HepG2 (cell line): ENCODE results near the gene LTV1. TPM values are rescaled to one million over a fixed set of nuclear protein-coding genes. Genes with fewer than 3 reads are reported as not detected.

Source experiments
- ATAC-seq: fragments of 200-7000 bp; cut with Tn5 transposase; 3 replicates; pipeline ENCODE4 v1.9.1; 2020; ENCODE audit warnings: mild to moderate bottlenecking, moderate library complexity
- BruUV-seq: library from RNA; stranded (reverse); fragments of 400-500 nt; replicated peaks from 2 replicates; lab custom pipeline; 2021; lab: Mats Ljungman, UMichigan
- CTCF ChIA-PET: fragments of 300-600 bp; formaldehyde crosslinking; extraction: SDS; loops from one replicate; lab custom pipeline; 2021; ENCODE audit warnings: low total read pairs, inconsistent platforms, low intra/inter-chr PET ratio; lab: Yijun Ruan, JAX
- POLR2A ChIA-PET: fragments of 350-600 bp; sonication (Branson Sonifier 250); formaldehyde crosslinking; loops from one replicate; lab custom pipeline; 2020; ENCODE audit warnings: antibody characterized with exemption, inconsistent platforms; lab: Yijun Ruan, JAX
- DNase-seq: peaks from one replicate; pipeline ENCODE4 v3.0.0-alpha.2; 2015; ENCODE audit warnings: low spot score
- FAIRE-seq: peaks from 3 replicates; lab custom pipeline; 2011; peaks lifted over from hg19 to GRCh38; lab: Jason Lieb, UNC
- H2AFZ ChIP-seq: one replicate; pipeline ENCODE4 v1.6.1; 2011; ENCODE audit warnings: low read length, inconsistent platforms
- H3K27ac ChIP-seq: fragments of 300-600 bp; 3 replicates; pipeline ENCODE4 v1.8.0; 2011; ENCODE audit warnings: mixed run types, mild to moderate bottlenecking, mixed read lengths, low read length, inconsistent platforms; ENCODE audit not compliant: insufficient read depth; ENCODE audit errors: extremely low read length
- H3K27me3 ChIP-seq, 2 experiments: fragments of 200-600 bp in 1 of 2; 2 replicates in 1 of 2; 3 replicates in 1 of 2; pipeline versions ENCODE4 v1.6.0 to v1.8.0; 2011; ENCODE audit warnings: low read length in 2 of 2, mild to moderate bottlenecking in 2 of 2, moderate library complexity in 2 of 2, inconsistent platforms in 1 of 2; ENCODE audit not compliant: insufficient read depth in 2 of 2, control insufficient read depth in 1 of 2
- H3K36me3 ChIP-seq, 2 experiments: fragments of 200-600 bp in 1 of 2; replicated peaks in 1 of 2; 2 replicates in 1 of 2; 3 replicates in 1 of 2; pipeline versions ENCODE4 v1.5.1 to v1.8.0; 2011; ENCODE audit warnings: low read length in 2 of 2, inconsistent platforms in 1 of 2; ENCODE audit not compliant: insufficient read depth in 2 of 2, control insufficient read depth in 1 of 2
- H3K4me1 ChIP-seq: 2 replicates; pipeline ENCODE4 v1.5.1; 2012; ENCODE audit warnings: low read length, inconsistent platforms; ENCODE audit not compliant: insufficient read depth
- H3K4me2 ChIP-seq: 2 replicates; pipeline ENCODE4 v1.6.0; 2011; ENCODE audit warnings: low read depth, low read length, inconsistent platforms
- H3K4me3 ChIP-seq, 3 experiments: fragments of 200-600 bp in 1 of 3; sonication (generic), shearing (Covaris generic) in 1 of 3; replicated peaks in 1 of 3; 2 replicates each; pipeline ENCODE4 v1.5.1; 2011 to 2016; ENCODE audit warnings: low read length in 3 of 3, inconsistent platforms in 2 of 3, low read depth in 2 of 3, mild to moderate bottlenecking in 2 of 3, control low read depth in 1 of 3, mixed read lengths in 1 of 3; ENCODE audit not compliant: insufficient read depth in 1 of 3
- H3K79me2 ChIP-seq: one replicate; pipeline ENCODE4 v1.6.1; 2011; ENCODE audit warnings: low read length, inconsistent platforms; ENCODE audit not compliant: insufficient read depth
- H3K9ac ChIP-seq: 2 replicates; pipeline ENCODE4 v1.6.0; 2011; ENCODE audit warnings: mild to moderate bottlenecking, low read depth, low read length, inconsistent platforms; ENCODE audit not compliant: insufficient read depth
- H3K9me3 ChIP-seq: 2 replicates; pipeline ENCODE4 v1.5.1; 2012; ENCODE audit warnings: mild to moderate bottlenecking, low read length
- H4K20me1 ChIP-seq: 2 replicates; pipeline ENCODE4 v1.6.0; 2011; ENCODE audit warnings: inconsistent platforms, mild to moderate bottlenecking, low read length, moderate library complexity; ENCODE audit not compliant: insufficient read depth
- ATF4 ChIP-seq, 2 experiments: fragments of 450-650 bp in 1 of 2; sonication (generic) in 1 of 2; formaldehyde crosslinking; IDR thresholded peaks; 2 replicates each; pipeline versions ENCODE4 v1.5.0 to v1.8.0; 2020 to 2022; ENCODE audit warnings: mild to moderate bottlenecking in 1 of 2, missing genetic modification reagents in 1 of 2
- CEBPB ChIP-seq: IDR thresholded peaks from 2 replicates; pipeline ENCODE4 v1.6.1; 2011; ENCODE audit warnings: low read depth, low read length, improper control_type of control experiment, borderline replicate concordance
- CEBPG ChIP-seq: IDR thresholded peaks from 2 replicates; pipeline ENCODE4 v1.6.1; 2016
- KDM4B ChIP-seq: sonication (generic); formaldehyde crosslinking; IDR thresholded peaks from 2 replicates; pipeline ENCODE4 v1.4.0; 2020; ENCODE audit warnings: missing genetic modification reagents
- MLXIP ChIP-seq: sonication (generic); formaldehyde crosslinking; IDR thresholded peaks from 2 replicates; pipeline ENCODE4 v1.9.0; 2021; ENCODE audit warnings: missing genetic modification reagents, borderline replicate concordance
- YEATS4 ChIP-seq: sonication (generic); formaldehyde crosslinking; IDR thresholded peaks from 2 replicates; pipeline ENCODE4 v1.4.0; 2020; ENCODE audit warnings: missing genetic modification reagents, borderline replicate concordance
- ZNF724P ChIP-seq: sonication (generic); formaldehyde crosslinking; IDR thresholded peaks from 2 replicates; pipeline ENCODE4 v1.8.0; 2022; ENCODE audit warnings: missing genetic modification reagents, borderline replicate concordance
- WGBS: methylation state at CpG from one replicate; pipeline ENCODE4 v1.1.6; 2017; ENCODE audit warnings: low lambda C conversion rate; 5-methylcytosine and 5-hydroxymethylcytosine counted together
- in situ Hi-C: cut with HindIII; loops from 2 replicates; pipeline ENCODE4 v1.10.0; 2017; ENCODE audit warnings: low pct_unique_long_range_greater_than_20kb; ENCODE audit not compliant: extremely low pct_ligation_motif_present
- intact Hi-C: fragments of 100-400 bp; cut with micrococcal nuclease; formaldehyde crosslinking; loops from one replicate; pipeline ENCODE4 v1.10.0; 2022; ENCODE audit not compliant: unreplicated experiment
- polyA plus RNA-seq, 8 experiments: library from polyadenylated mRNA; depleted of rRNA in 3 of 8; stranded (reverse) in 7 of 8; unstranded in 1 of 8; fragments of >200 nt; fragmentation: Illumina TruSeq in 4 of 8; extraction: Trizol in 4 of 8; gene quantifications; 2 replicates each; pipeline versions ENCODE4 v1.2.1 to v1.2.3, GENCODE V29; 2011 to 2016; ENCODE audit warnings: low read depth in 4 of 8, missing spikeins in 1 of 8, mixed read lengths in 1 of 8; ENCODE audit not compliant: insufficient read depth in 1 of 8
- total RNA-seq, 5 experiments: library from RNA; depleted of rRNA; stranded (reverse); fragments of >200 nt; fragmentation: Illumina TruSeq; extraction: Trizol; gene quantifications; 2 replicates each; pipeline ENCODE4 v1.2.3, GENCODE V29; 2016; ENCODE audit warnings: low read depth in 1 of 5

LTV1 gene
- total and polyA plus RNA-seq, 2 of the 13 experiments (the other 11 are each of a cell fraction or from before 2014, with no cell fraction given): 21.1 to 85.8 TPM

- TF ChIP-seq MLXIP: no peak
- TF ChIP-seq YEATS4 (CRISPR knock-in tag): no peak
- 0 out of 2 replicates have a peak, but pooled peaks have one; percentile 27 for TF ChIP-seq KDM4B (CRISPR knock-in tag)
- no peak for TF ChIP-seq ATF4 (CRISPR knock-in tag; IDR thresholded peaks at IDR 0.05)
- TF ChIP-seq, all 625 proteins: peak for 4
These were observed 868 bp downstream of the LTV1 start (continued) for GRCh38 chr6:143844006-143844405.

- Histone ChIP-seq H3K36me3 (peaks cover 19 to 45% of the 10 kb centered on the region in 2 experiments), H3K4me1 (peaks cover 25% of the 10 kb centered on the region), H3K79me2 (peaks cover 36% of the 10 kb centered on the region), H3K27ac (no peak overlapping the region), H3K9ac (no peak overlapping the region), H3K4me3 (no peak overlapping the region), H2AFZ (no peak overlapping the region), H3K9me3 (no peaks in the 10 kb centered on the region), H3K4me2 (peak overlapping the region; percentile 87), H3K27me3 (no peaks in the 10 kb centered on the region; a peak in 1 of 5 replicates), H4K20me1 (no peaks in the 10 kb centered on the region)
- TF ChIP-seq CEBPB: peak; percentile 69
- TF ChIP-seq ZNF724P (CRISPR knock-in tag): no peak
- TF ChIP-seq CEBPG: peak; percentile 28; the same call in 1 of the 2 replicates
- no peak for DNase-seq
- BruUV-seq: no TSS peak
- FAIRE-seq: no peak
- POLR2A ChIA-PET: interaction anchor here (3.1 kb wide), 1 partner anchor 101 kb away, joined by 48 read pairs; no protein-coding TSS in a partner anchor
- CTCF ChIA-PET: no interaction called here
- WGBS: 71% methylated on average over 5 of the region's 5 CpGs
- in situ Hi-C loops: no loop called here
- no peak for ATAC-seq
- intact Hi-C loops: no loop called here
These were observed 1.9 kb downstream of the LTV1 start for GRCh38 chr6:143845033-143845432.
